Measurements from ENCODE around the gene MIOX. TPM values are rescaled to one million over a fixed set of nuclear protein-coding genes. Genes with fewer than 3 reads are reported as not detected.

The MIOX gene
- total RNA-seq, 2 experiments from 2014 or later = 0.29 TPM; not detected in 1

- Mint-ChIP-seq H3K9me3 (no peaks in the 10 kb centered on the region), H3K27ac (no peak overlapping the region), H3K4me3 (no peak overlapping the region), H3K27me3 (peaks cover 7% of the 10 kb centered on the region), H3K4me1 (peaks cover 28% of the 10 kb centered on the region), H3K36me3 (no peaks in the 10 kb centered on the region)
- no peak for DNase-seq
Measured at GRCh38 chr22:50476868-50477267, 9.8 kb upstream of the MIOX start.

- H3K4me3 Mint-ChIP-seq = no peak overlapping the region
- no peaks in the 10 kb centered on the region for H3K36me3 Mint-ChIP-seq
- DNase-seq = no peak
- peaks cover 17% of the 10 kb centered on the region for H3K4me1 Mint-ChIP-seq
- H3K27ac Mint-ChIP-seq = no peak overlapping the region
- H3K27me3 Mint-ChIP-seq = peaks cover 7% of the 10 kb centered on the region
- H3K9me3 Mint-ChIP-seq = no peaks in the 10 kb centered on the region
Measured at GRCh38 chr22:50477923-50478322, 8.7 kb upstream of the MIOX start.

GRCh38 chr22:50479721-50480120 lies 6.9 kb upstream of the MIOX start:
- no peak for DNase-seq
- Mint-ChIP-seq H3K4me3 (peak overlapping the region; percentile 68), H3K27ac (no peak overlapping the region), H3K9me3 (no peaks in the 10 kb centered on the region), H3K4me1 (peaks cover 6% of the 10 kb centered on the region), H3K36me3 (no peaks in the 10 kb centered on the region), H3K27me3 (peaks cover 7% of the 10 kb centered on the region)

DNA sequence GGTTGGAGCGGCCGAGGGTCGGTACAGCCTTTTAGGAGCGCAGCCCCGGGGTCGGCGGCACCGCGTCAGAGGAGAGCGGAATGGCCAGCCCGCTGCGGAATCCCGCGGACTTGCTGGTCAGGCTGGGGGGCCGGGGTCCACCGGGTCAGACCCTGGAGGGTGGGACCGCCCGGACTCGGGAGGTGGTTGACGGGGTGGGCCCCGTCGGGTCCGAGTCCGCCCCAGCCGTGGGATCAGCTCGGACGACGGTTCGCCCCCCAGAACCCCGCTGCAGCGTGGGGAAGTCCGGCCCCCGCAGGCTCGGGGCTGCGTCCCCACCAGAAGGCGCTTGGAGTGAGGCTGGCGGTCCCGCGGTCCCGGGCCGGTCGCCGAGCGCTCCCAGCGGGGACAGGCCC lies 5.6 kb upstream of the MIOX start:
- H3K4me3 Mint-ChIP-seq = peak overlapping the region; percentile 47
- H3K4me1 Mint-ChIP-seq = peaks cover 4% of the 10 kb centered on the region
- no peaks in the 10 kb centered on the region for H3K9me3 Mint-ChIP-seq
- H3K27me3 Mint-ChIP-seq = peaks cover 7% of the 10 kb centered on the region
- no peaks in the 10 kb centered on the region for H3K36me3 Mint-ChIP-seq
- no peak for DNase-seq
- no peak overlapping the region for H3K27ac Mint-ChIP-seq

GRCh38 chr22:50481440-50482106 lies 5.1 kb upstream of the MIOX start, which contains the start of gene ADM2:
ADM2 (plus strand) TSS chr22:50481543; CDS start chr22:50481848, 305 bp downstream.
- H3K9me3 Mint-ChIP-seq = no peaks in the 10 kb centered on the region

GRCh38 chr22:50482107-50483074 lies 4.3 kb upstream of the MIOX start:
- Mint-ChIP-seq H3K4me3 (peak overlapping the region; percentile 81), H3K27me3 (peaks cover 7% of the 10 kb centered on the region), H3K4me1 (peaks cover 4% of the 10 kb centered on the region), H3K9me3 (no peaks in the 10 kb centered on the region), H3K36me3 (no peaks in the 10 kb centered on the region), H3K27ac (peak overlapping the region; percentile 63)
- DNase-seq = no peak

More at GRCh38 chr22:50481440-50482106, 5.1 kb upstream of the MIOX start, which contains the start of gene ADM2:
- peak within 1 kb of the TSS; percentile 81 for H3K4me3 Mint-ChIP-seq
- H3K36me3 Mint-ChIP-seq = no peaks in the 10 kb centered on the region
- H3K27me3 Mint-ChIP-seq = peaks cover 7% of the 10 kb centered on the region
- peak; percentile 69 for DNase-seq
- H3K4me1 Mint-ChIP-seq = peaks cover 4% of the 10 kb centered on the region
- peak within 1 kb of the TSS; percentile 63 for H3K27ac Mint-ChIP-seq

DNA sequence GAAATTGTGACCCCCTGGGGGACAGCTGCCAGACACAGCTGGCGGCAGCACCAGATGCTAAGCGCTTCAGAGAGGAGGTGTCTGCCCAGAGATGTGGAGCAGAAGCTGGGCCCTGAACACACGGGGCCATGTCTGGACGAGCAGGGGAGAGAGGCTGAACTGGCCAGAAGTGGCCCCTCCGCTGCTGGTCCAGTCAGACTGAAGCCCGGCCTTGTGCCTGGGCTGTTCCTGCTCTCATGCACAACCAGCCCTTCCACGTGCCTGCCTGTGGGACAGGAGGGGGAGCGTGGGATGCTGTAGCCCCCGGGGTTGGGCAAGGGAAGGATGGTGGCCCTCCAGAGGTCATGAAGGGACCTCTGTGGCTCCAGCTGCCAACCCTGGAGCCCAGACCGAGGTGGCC lies 3.6 kb upstream of the MIOX start:
- peak overlapping the region; percentile 10 for H3K4me3 Mint-ChIP-seq

GRCh38 chr22:50483556-50483955 lies 3.1 kb upstream of the MIOX start:
- H3K4me1 Mint-ChIP-seq = peaks cover 4% of the 10 kb centered on the region
- peaks cover 7% of the 10 kb centered on the region for H3K27me3 Mint-ChIP-seq
- no peak overlapping the region for H3K4me3 Mint-ChIP-seq
- no peaks in the 10 kb centered on the region for H3K36me3 Mint-ChIP-seq
- no peak for DNase-seq
- no peaks in the 10 kb centered on the region for H3K9me3 Mint-ChIP-seq
- H3K27ac Mint-ChIP-seq = no peak overlapping the region

More for the DNA sequence above, 3.6 kb upstream of the MIOX start:
- H3K27ac Mint-ChIP-seq = no peak overlapping the region
- peaks cover 7% of the 10 kb centered on the region for H3K27me3 Mint-ChIP-seq
- no peaks in the 10 kb centered on the region for H3K36me3 Mint-ChIP-seq
- peaks cover 4% of the 10 kb centered on the region for H3K4me1 Mint-ChIP-seq
- no peaks in the 10 kb centered on the region for H3K9me3 Mint-ChIP-seq
- no peak for DNase-seq

- Mint-ChIP-seq H3K36me3 (no peaks in the 10 kb centered on the region), H3K9me3 (no peaks in the 10 kb centered on the region)
Measured at GRCh38 chr22:50483977-50484853, 2.4 kb upstream of the MIOX start.

GRCh38 chr22:50485221-50486131 lies 1.2 kb upstream of the MIOX start:
- no peak for DNase-seq
- H3K9me3 Mint-ChIP-seq = no peaks in the 10 kb centered on the region

More at GRCh38 chr22:50483977-50484853, 2.4 kb upstream of the MIOX start:
- no peak for DNase-seq
- Mint-ChIP-seq H3K27me3 (peaks cover 7% of the 10 kb centered on the region), H3K4me3 (no peak overlapping the region), H3K27ac (no peak overlapping the region), H3K4me1 (peaks cover 4% of the 10 kb centered on the region)

GRCh38 chr22:50487290-50488005 lies 789 bp downstream of the MIOX start:
- DNase-seq = no peak
- Mint-ChIP-seq H3K4me3 (no peak overlapping the region), H3K9me3 (no peaks in the 10 kb centered on the region), H3K27me3 (no peaks in the 10 kb centered on the region), H3K27ac (no peak overlapping the region), H3K4me1 (peaks cover 8% of the 10 kb centered on the region), H3K36me3 (no peaks in the 10 kb centered on the region)

More at GRCh38 chr22:50485221-50486131, 1.2 kb upstream of the MIOX start:
- Mint-ChIP-seq H3K36me3 (no peaks in the 10 kb centered on the region), H3K4me3 (no peak overlapping the region), H3K27ac (no peak overlapping the region), H3K27me3 (no peaks in the 10 kb centered on the region), H3K4me1 (no peaks in the 10 kb centered on the region)

DNA sequence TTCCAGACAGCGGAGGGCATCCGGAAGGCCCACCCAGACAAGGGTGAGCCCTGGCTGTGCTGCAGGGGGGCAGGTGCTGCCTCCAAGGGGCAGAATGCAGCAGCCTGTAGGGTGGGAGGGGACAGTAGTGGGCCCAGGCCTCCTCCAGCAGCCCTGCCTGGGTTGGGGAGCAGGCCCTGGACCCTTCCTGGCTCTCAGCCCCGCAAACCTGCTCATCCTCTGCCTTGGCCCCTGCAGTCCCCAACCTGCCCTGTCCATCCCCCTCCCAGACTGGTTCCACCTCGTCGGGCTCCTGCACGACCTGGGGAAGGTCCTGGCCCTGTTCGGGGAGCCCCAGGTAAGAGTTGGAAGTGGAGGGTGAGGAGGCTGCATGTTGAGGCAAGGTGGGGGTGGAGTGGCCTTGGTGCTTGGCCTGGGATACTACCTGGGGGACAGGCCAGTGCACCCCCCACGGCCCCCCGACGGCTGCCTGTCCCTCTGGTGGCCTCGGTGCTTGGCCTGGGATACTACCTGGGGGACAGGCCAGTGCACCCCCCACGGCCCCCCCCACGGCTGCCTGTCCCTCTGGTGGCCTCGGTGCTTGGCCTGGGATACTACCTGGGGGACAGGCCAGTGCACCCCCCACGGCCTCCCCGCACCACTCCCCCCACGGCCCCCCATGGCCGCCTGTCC lies 1.5 kb downstream of the MIOX start:
- Mint-ChIP-seq H3K36me3 (no peaks in the 10 kb centered on the region), H3K27me3 (no peaks in the 10 kb centered on the region), H3K27ac (no peak overlapping the region), H3K9me3 (no peaks in the 10 kb centered on the region), H3K4me3 (no peak overlapping the region), H3K4me1 (peaks cover 8% of the 10 kb centered on the region)
- no peak for DNase-seq

DNA sequence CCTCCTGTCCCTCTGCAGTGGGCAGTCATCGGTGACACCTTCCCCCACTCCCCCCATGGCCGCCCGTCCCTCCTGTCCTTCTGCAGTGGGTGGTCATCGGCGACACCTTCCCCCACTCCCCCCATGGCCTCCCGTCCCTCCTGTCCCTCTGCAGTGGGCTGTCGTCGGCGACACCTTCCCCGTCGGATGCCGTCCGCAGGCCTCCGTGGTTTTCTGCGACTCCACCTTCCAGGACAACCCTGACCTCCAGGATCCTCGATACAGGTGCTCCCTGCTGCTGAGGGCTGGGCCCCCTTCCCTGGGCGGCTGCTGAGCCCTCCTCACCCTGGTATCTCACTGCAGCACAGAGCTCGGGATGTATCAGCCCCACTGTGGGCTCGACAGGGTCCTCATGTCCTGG lies 2.2 kb downstream of the MIOX start:
- H3K27ac Mint-ChIP-seq = no peak overlapping the region

More for the DNA sequence above, 2.2 kb downstream of the MIOX start:
- no peaks in the 10 kb centered on the region for H3K9me3 Mint-ChIP-seq
- peaks cover 8% of the 10 kb centered on the region for H3K4me1 Mint-ChIP-seq
- H3K4me3 Mint-ChIP-seq = no peak overlapping the region
- DNase-seq = no peak
- no peaks in the 10 kb centered on the region for H3K36me3 Mint-ChIP-seq
- H3K27me3 Mint-ChIP-seq = no peaks in the 10 kb centered on the region

All from activated naive CD8-positive, alpha-beta T cell treated with anti-CD3 and anti-CD28 coated beads for 36 hours (primary cell).